Measurements from ENCODE around the gene SSU72.
"Not testable (repeated sequence)": the region's sequence is repeated elsewhere in the genome, so short reads cannot be mapped to it uniquely, and the experiment has no call there.

SSU72 gene

DNA sequence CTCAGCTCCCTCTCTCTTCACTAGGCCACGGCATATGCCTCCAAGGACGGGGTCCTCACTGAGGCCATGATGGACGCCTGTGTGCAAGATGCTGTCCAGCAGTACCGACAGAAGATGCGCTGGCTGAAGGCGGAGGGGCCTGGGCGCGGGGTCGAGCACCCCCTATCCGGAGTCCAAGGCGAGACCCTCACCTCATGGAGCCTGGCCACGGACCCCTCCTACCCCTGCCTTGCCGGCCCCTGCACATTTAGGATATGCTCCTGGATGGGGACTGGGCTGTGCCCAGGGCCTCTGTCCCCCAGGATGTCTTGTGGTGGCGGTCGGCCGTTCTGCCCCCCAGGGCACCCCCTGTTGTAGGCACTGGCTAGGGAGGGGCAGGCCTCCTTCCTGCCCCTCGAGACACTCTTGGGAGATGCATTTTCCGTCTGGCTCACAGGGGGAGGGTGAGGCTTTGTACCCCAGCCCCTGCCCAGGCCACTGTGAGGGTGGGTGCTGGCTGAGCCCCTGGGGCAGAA is 79.1 kb downstream of the SSU72 start:
- DNase-seq (ENCODE audit: low spot score), result not testable (repeated sequence)

DNA sequence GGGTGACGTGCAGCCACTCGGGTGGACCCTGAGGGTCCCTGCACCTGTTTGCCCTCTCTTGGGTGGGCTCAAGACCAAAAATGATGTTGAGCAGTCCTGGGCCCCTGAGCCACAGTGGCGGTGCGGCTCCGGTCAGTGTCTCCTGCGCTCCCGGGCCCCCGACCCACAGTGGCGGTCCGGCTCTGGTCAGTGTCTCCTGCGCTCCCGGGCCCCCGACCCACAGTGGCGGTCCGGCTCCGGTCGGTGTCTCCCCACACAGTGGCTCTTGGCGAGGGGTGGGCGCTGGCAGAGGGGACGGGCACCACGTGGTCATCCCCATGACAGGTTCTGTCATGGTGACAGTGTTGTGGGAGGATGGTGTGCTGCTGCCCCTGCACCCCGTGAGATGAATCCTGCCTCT is 80.4 kb downstream of the SSU72 start:
- not testable (repeated sequence) for DNase-seq (ENCODE audit: low spot score)

All from COLO829 (cell line).